Germinal center (tissue), 1 donor: ENCODE results near the gene PARP3.

Experiments
- DNase-seq: peaks from one replicate; pipeline ENCODE4 v3.0.0; 2012; ENCODE audit warnings: mixed read lengths, low spot score

Gene PARP3

DNA sequence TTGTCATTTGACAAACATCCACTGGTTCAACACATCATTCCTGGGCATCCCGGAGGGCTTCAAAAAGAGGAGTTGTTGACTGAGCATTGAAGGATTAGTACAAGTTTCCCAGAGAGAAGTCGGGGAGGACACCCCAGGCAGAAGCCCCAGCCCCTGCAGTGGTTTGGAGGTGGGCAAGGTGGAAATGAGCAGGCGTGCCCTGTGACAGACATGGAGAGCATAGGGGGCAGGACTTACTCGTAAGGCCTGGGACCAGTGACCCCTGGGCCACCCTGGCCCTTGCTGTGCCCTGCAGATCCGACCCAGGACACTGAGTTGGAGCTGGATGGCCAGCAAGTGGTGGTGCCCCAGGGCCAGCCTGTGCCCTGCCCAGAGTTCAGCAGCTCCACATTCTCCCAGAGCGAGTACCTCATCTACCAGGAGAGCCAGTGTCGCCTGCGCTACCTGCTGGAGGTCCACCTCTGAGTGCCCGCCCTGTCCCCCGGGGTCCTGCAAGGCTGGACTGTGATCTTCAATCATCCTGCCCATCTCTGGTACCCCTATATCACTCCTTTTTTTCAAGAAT, 5.9 kb downstream of the PARP3 start:
- no peak for DNase-seq

- DNase-seq: no peak
Measured at GRCh38 chr3:51949121-51949520, 7.0 kb downstream of the PARP3 start.

DNA sequence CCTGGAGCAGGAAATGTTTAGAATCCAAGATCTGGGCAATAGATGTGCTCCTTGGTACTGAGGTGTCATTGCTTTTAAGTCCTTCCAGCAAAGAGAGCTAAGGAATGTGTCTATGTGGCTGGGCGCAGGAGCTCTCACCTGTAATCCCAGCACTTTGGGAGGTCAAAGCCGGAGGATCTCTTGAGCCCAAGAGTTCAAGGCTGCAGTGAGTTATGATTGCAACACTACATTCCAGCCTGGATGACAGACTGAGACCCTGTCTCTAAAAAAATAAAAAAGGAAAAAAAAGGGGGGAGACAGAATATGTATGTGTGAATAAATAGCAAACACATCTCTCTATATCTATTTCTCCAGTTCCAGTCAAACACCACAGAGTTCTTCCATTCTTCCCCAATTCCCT, 8.7 kb downstream of the PARP3 start:
- DNase-seq: no peak

GRCh38 chr3:51953445-51953844, 11.3 kb downstream of the PARP3 start:
- no peak for DNase-seq

DNA sequence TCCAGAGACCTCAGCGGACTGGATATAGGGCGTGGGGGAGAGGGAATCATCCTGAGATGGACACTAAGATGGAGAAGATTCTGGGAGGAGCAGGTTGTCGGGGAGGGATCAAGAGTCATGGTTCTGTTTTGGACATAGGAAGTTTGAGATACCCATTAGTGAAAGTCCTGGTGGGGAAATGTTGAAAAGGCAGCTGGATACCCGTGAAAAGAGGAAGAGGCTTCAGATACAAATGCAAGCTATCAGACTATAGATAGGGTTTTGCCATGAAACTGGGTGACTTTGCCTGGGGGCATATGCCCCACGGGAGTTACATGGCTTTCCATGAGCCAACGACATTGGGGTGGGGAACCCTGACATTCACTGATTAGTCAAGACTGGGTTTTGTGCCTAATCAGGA, 11.9 kb downstream of the PARP3 start:
- DNase-seq: no peak

DNA sequence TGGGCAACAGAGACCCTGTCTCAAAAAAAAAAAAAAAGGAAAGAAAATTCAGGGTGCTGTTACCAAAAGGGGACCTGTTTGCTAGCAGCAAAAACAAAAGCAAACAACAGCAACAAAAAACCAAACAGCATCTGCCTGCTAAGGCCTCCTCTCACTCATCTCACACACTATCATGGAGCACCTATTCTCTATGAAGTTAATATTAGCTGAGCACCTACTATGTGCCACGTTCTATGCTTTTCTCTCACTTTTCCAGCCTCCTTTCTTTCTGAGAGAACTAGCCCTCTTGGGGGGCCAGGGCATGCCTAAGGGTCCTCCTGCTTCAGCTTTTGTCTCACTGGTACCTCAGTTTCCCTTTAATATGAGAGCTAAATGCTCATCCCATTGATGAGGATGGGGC, 12.6 kb downstream of the PARP3 start:
- no peak for DNase-seq

- DNase-seq: no peak
Measured at GRCh38 chr3:51955175-51955892, 13.2 kb downstream of the PARP3 start, which contains the start of gene GPR62. GPR62 (plus strand) TSS chr3:51955381; CDS start chr3:51955653, 272 bp downstream.

GRCh38 chr3:51955893-51956770, 14.0 kb downstream of the PARP3 start:
- DNase-seq: peak; percentile 59

DNA sequence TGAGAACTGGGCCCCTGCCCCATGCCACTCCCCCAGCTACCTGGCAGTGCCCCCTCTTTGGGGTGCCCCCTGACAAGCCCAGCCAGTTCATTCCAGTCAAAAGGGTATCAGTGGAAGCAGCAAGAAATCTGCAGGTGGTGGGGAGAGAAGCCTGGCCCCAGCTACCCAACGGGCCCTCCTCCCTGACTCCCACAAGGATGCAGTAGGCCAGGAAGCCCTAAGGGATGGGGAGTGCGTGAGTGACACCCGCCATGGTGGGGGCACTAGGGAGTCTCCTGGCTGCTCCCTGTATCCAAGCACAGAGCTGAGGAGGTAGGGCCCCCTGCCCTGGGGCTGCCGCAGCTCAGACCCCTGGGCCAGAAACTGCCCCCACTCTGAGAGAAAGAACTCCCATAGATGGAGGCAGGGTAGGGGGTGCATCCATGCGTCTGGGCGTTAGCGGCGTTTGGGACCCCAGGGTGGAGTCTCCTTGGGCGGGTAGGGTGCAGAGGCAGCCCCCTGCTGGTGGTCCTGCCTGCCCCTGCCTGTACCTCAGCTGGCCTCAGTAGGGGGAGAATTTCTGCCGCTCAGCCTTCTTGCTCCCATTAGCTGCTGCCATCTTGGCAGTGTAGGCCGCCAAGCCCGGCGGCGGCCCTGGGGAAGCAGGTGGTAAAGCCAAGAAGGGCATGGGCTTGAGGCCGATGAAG, 15.5 kb downstream of the PARP3 start:
- no peak for DNase-seq

GRCh38 chr3:51958603-51959521, 16.7 kb downstream of the PARP3 start:
- no peak for DNase-seq

DNA sequence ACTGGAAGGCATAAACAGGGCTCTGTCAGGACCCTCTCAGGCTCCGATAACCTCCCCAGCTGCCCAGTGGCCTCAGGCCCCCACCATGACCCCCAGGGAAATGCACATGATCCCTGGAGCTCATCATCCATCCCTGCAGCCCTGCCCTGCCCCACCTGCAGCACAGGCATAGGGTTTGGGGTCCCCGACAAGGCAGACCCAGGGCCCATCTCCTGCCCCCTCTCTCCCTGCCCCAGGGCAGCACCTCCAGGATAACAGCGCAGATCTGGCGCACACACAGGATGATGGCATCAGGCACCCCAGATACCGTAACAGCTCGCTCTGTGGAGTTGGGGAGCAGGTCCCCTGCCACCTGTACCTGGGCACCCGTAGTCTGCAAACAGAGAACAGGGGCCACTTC, 17.5 kb downstream of the PARP3 start:
- no peak for DNase-seq

GRCh38 chr3:51960386-51960785, 18.2 kb downstream of the PARP3 start:
- no peak for DNase-seq

DNA sequence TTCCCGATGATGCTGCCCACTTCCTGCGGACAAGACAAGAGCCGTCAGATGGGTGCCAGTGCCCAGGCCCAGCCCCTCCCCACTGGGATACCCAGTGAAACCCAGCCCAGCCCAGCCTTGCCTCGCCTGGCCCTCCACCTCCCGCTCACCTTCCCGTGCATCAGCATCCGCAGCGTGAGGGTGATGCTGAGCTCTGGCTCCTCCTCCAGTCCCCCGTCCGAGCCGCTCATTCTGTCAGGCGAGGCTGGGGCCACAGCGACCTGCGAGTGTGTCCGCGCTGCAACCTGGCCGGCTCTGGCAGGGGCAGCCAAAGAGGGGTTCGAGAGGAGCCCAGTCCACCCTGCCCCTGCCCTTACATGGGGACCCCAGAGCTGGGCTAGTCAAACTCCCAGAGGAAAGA, 18.8 kb downstream of the PARP3 start:
- no peak for DNase-seq

DNA sequence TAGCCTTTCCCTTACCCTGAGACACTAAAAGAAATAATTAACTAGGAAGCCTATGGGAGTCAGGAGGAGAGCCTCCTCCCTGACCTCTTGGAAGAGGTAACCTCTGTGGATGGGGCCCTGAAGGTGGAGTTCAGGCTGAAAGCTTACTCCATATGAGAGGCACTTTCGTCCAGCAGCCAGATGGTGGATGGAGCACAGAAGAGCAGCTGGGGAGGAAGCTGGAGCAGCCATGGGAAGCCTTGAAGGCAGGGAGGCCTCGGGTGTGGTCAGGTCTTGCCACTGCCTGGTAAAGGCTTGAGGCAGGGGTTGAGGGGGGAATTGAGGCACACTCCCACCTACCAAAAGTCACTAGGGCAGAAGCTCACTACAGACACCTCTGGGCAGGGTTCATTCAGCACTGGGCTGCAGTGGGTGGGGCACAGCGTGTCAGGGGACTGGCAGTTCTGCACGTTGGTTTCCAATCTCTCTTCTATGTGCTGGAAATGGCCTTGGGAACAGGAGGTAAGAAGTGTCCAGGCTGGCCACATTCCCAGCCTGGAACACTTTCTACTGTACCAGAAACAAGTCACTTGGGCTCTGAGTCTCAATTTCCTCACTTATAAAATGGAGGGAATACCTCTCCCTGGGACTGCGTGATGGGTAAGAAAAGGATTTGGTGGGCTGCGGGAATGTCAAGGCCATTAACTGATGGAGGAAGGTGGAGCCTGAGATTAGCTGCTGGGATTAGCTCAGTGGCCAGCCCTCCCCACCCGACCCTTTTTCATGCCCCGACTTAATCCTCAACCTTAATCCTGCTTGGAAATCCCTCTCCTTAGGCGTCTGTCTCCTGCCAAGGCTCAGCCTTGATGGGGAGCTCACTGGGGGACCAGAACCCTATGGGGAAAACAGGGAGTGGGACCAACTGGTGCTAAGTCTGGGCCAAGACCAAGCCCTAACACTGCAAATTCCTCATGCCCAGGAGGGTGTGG, 19.7 kb downstream of the PARP3 start:
- no peak for DNase-seq

GRCh38 chr3:51962854-51963530, 20.8 kb downstream of the PARP3 start:
- no peak for DNase-seq

DNA sequence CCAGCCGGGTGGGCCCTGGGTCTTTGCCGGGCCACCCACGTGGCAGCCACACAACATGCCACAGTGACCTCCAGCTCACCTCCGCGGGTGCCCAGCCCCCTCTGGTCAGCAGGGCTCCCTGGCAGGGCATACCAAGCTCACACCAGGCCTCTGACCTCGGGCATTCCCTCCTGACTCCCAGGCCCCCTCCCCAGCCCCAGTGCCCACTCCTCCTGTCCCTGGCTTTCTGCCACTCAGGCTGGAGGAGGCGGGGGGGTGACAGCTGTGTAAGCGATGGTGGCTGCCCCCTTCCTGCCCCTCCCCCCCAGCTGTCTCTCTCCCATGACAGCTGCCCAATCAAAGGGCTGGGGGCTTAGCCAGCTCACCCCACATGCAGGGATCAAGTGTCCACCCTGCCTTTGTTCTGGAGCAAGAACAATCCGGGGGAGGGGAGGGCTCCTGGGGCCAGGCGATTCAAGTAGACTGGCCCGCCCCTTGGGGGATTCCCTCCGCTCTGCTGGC, 21.8 kb downstream of the PARP3 start:
- DNase-seq: no peak

GRCh38 chr3:51964521-51964920, 22.4 kb downstream of the PARP3 start:
- no peak for DNase-seq

DNA sequence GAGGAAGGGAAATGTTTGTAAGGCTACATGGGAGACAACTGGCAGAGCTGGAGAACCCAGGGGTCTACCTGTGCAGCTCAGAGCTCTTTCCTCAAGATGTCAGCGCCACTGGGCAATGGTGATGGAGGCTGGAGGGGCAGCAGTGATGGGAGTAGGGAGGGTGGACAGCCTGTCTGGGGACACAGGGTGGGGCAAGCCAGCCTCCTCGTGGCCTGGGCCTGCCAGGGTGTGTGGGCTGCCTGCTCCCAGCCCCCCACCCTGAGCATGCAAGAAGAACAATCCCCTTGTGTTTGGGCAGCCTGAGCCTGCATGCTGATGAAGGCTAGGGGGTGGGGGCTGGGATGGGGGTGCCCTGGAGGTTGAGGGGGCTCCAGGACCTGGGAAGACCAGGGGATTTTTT, 23.9 kb downstream of the PARP3 start:
- no peak for DNase-seq

GRCh38 chr3:51966486-51966885, 24.3 kb downstream of the PARP3 start:
- DNase-seq: no peak
